Heart right ventricle (tissue), 16 donors: Measurements from ENCODE around the gene CRHBP. TPM values are rescaled to one million over a fixed set of nuclear protein-coding genes. Genes with fewer than 3 reads are reported as not detected.

Source experiments
- ATAC-seq, 8 donors: fragments of 200-7000 bp; cut with Tn5 transposase; one replicate each; pipeline ENCODE4 v1.9.1; 2020; ENCODE audit warnings: mild to moderate bottlenecking in 8 of 8, moderate library complexity in 8 of 8, moderate number of reproducible peaks in 1 of 8
- DNase-seq, 2 donors: peaks; one replicate each; pipeline ENCODE4 v3.0.0-alpha.2; 2020
- H3K27ac ChIP-seq, 10 donors: fragments of 200-600 bp; sonication (generic) in 2 of 10; one replicate each; pipeline versions ENCODE4 v1.5.0 to v1.8.0; 2020 to 2022; ENCODE audit warnings: mild to moderate bottlenecking in 3 of 10
- H3K27me3 ChIP-seq, 7 donors: fragments of 200-600 bp; one replicate each; pipeline ENCODE4 v1.8.0; 2021 to 2022; ENCODE audit warnings: mild to moderate bottlenecking in 2 of 7
- H3K36me3 ChIP-seq, 9 donors: fragments of 200-600 bp; sonication (generic) in 1 of 9; one replicate each; pipeline versions ENCODE4 v1.5.0 to v1.8.0; 2020 to 2022; ENCODE audit warnings: mild to moderate bottlenecking in 2 of 9
- H3K4me1 ChIP-seq, 9 donors: fragments of 200-600 bp; sonication (generic) in 1 of 9; one replicate each; pipeline versions ENCODE4 v1.5.0 to v1.8.0; 2020 to 2022; ENCODE audit warnings: mild to moderate bottlenecking in 4 of 9
- H3K4me3 ChIP-seq, 10 donors: fragments of 200-600 bp; sonication (generic) in 2 of 10; one replicate each; pipeline versions ENCODE4 v1.5.0 to v1.8.0; 2020 to 2022; ENCODE audit warnings: mild to moderate bottlenecking in 7 of 10, moderate library complexity in 2 of 10
- H3K9me3 ChIP-seq, 11 donors: fragments of 200-600 bp in 10 of 11; sonication (generic) in 2 of 11; one replicate each; pipeline versions ENCODE4 v1.5.0 to v1.8.0; 2013 to 2022; ENCODE audit warnings: mild to moderate bottlenecking in 2 of 11, control low read depth in 1 of 11, moderate library complexity in 1 of 11
- WGBS, 2 donors: extraction: QIAGEN DNeasy Blood & Tissue Kit; methylation state at CpG; one replicate each; pipeline ENCODE4 v1.1.7; 2013; ENCODE audit warnings: inconsistent platforms in 1 of 2; 5-methylcytosine and 5-hydroxymethylcytosine counted together
- intact Hi-C, 10 donors: fragments of 100-400 bp; cut with DNase I; formaldehyde crosslinking; loops; one replicate each; pipeline versions ENCODE4 v1.11.1 to v1.14.2; 2022
- polyA plus RNA-seq, 2 donors: library from polyadenylated mRNA; stranded (reverse); fragments of 200-250 nt; gene quantifications; one replicate each; pipeline ENCODE4 v1.2.3, GENCODE V29; 2013
- total RNA-seq, 10 donors: library from RNA; stranded (reverse); fragmentation: NEBNext Ultra II Directional in 3 of 10; extraction: Animal tissue kit (Norgen Biotek cat#: 25700) in 3 of 10; gene quantifications; one replicate each; pipeline versions ENCODE4 v1.2.1 to v1.2.4, GENCODE V29; 2021 to 2023
- TF ChIP-seq, protein P1 (sequence below), 9 donors: fragments of 200-600 bp; sonication (generic) in 2 of 9; IDR thresholded peaks; one replicate each; pipeline versions ENCODE4 v1.5.0 to v1.8.0; 2021 to 2022; ENCODE audit warnings: antibody characterized with exemption in 9 of 9, mild to moderate bottlenecking in 5 of 9, moderate library complexity in 1 of 9
- donor health status: Arrhythmogenic right ventricular cardiomyopathy.
- donor health status: ischemic (EF 13 %, LVEDD 7.1; RV severe dilation, severe dysfunction).
- donor health status: healthy with polysubstance abuse.
- donor health status: DM: no; HTN: yes; CAD: no.
- donor health status: DM: no; HTN: no; CAD: no.
- donor health status: ischemic (EF 25% LVEDD 6.9; RV normal size, moderate dysfunction).
- donor health status: ischemic (EF 25% LVEDD 5.7; RV mildly dilated, moderate dysfunction).
- donor health status: healthy.
- donor health status: DM: yes; HTN: yes; CAD: no.
- donor health status: Ischemic cardiomyopathy.
- donor health status: ischemic (EF 35%, LVEDD 5.7; RV mildly dilated, moderate dysfunction).
- donor health status: nonischemic (EF 11% LVEDD 7.7; RV severe dilation, severe dysfunction).
- donor health status: DM: yes; HTN: yes; CAD: no.
- donor health status: PGD.
- donor health status: ischemic (EF 29% LVEDD 5.4; RV normal size, mild dysfunction).
- donor health status: nonischemic (EF 23%, LVEDD 6.1; RV moderate dilation, normal function).

The CRHBP gene
- total and polyA plus RNA-seq, 12 donors, result 0.38 to 4.9 (median 1.9) TPM; not detected in 1

DNA sequence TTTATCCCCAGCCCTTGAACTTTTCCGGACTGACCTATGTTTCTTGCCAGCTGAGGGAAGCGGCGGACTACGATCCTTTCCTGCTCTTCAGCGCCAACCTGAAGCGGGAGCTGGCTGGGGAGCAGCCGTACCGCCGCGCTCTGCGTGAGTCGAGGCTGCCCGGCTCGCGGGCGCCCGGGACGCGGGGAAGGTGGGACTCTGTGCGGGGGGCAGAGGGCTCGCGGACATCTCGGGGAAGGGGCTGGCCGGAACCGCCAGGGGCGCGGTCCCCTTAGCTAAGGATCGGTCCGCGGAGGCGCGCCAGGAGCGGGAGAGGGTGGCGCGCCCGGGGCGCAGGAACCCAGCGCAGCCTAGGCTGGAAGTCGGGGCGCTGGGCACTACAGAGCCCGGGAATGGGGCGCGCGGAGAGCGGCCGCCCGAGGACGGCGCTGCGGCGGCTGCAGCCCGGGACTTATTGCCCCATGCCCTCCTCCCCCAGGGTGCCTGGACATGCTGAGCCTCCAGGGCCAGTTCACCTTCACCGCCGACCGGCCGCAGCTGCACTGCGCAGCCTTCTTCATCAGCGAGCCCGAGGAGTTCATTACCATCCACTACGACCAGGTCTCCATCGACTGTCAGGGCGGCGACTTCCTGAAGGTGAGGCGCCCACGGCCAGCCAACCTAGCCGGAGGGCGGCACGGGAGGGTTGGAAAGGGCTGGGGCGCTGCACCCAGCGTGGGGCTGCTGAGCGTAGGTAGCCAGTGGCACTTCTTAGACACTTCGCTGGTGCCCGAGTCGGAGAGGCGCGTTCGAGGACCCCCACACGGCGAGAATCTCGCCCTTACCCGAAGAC lies 922 bp downstream of the CRHBP start:
- peaks cover 0 to 30% (median 15%) of the 10 kb centered on the region in 9 donors for H3K4me1 ChIP-seq
- DNase-seq (peak in 1 of 2 donors; percentile 12), ATAC-seq (peak; percentile 46 to 78 (median 49))
- TF ChIP-seq, protein P1, sequence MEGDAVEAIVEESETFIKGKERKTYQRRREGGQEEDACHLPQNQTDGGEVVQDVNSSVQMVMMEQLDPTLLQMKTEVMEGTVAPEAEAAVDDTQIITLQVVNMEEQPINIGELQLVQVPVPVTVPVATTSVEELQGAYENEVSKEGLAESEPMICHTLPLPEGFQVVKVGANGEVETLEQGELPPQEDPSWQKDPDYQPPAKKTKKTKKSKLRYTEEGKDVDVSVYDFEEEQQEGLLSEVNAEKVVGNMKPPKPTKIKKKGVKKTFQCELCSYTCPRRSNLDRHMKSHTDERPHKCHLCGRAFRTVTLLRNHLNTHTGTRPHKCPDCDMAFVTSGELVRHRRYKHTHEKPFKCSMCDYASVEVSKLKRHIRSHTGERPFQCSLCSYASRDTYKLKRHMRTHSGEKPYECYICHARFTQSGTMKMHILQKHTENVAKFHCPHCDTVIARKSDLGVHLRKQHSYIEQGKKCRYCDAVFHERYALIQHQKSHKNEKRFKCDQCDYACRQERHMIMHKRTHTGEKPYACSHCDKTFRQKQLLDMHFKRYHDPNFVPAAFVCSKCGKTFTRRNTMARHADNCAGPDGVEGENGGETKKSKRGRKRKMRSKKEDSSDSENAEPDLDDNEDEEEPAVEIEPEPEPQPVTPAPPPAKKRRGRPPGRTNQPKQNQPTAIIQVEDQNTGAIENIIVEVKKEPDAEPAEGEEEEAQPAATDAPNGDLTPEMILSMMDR (IDR thresholded peaks at IDR 0.05), result no peak
- no peaks in the 10 kb centered on the region for H3K9me3 ChIP-seq
- peak overlapping the region in 4 of 10 donors; percentile 14 to 73 (median 64) for H3K27ac ChIP-seq
- H3K4me3 ChIP-seq, result peak overlapping the region; percentile 44 to 69 (median 57)
- 1 to 2% methylated on average over 64 to 81 of the region's 81 CpGs for WGBS, 2 donors
- intact Hi-C loops, result loop anchor here in 1 of 10 donors (5.0 kb wide), 1 partner anchor 86 kb away; no protein-coding TSS in a partner anchor
- H3K36me3 ChIP-seq, result no peaks in the 10 kb centered on the region
- peaks cover 0 to 48% (median 30%) of the 10 kb centered on the region in 7 donors for H3K27me3 ChIP-seq

DNA sequence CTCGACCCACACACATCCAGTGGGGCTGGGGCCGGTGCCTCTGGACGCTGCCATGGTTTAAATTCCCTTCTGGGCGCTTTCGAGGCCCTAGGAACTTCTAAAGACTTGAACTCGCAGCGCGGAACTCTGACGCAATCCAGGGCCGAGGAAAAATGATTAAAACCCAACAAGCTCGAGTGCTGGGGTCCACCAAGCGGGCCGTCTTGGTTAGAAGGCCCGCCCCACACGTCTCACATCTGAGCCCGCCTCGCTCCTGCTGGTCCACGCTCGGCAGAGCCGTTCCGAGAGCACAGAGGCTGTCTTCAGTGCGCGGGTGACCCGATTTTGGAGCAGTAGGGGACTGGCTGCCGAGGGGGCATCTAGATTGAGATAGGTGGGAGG lies 1.5 kb downstream of the CRHBP start:
- DNase-seq (peak in 1 of 2 donors; percentile 7), ATAC-seq (peak in 6 of 8 donors; percentile 16 to 47 (median 30))
- H3K36me3 ChIP-seq, result no peaks in the 10 kb centered on the region
- intact Hi-C loops, result loop anchor here in 1 of 10 donors (5.0 kb wide), 1 partner anchor 87 kb away; no protein-coding TSS in a partner anchor
- peak overlapping the region in 3 of 10 donors; percentile 62 to 73 (median 65) for H3K27ac ChIP-seq
- peaks cover 0 to 48% (median 30%) of the 10 kb centered on the region in 7 donors for H3K27me3 ChIP-seq
- H3K4me3 ChIP-seq, result peak overlapping the region; percentile 44 to 69 (median 57)
- no peaks in the 10 kb centered on the region for H3K9me3 ChIP-seq
- TF ChIP-seq, protein P1 (IDR thresholded peaks at IDR 0.05), result no peak
- H3K4me1 ChIP-seq, result peaks cover 0 to 36% (median 17%) of the 10 kb centered on the region in 9 donors
- 6 to 10% methylated on average over 25 of the region's 25 CpGs for WGBS, 2 donors

DNA sequence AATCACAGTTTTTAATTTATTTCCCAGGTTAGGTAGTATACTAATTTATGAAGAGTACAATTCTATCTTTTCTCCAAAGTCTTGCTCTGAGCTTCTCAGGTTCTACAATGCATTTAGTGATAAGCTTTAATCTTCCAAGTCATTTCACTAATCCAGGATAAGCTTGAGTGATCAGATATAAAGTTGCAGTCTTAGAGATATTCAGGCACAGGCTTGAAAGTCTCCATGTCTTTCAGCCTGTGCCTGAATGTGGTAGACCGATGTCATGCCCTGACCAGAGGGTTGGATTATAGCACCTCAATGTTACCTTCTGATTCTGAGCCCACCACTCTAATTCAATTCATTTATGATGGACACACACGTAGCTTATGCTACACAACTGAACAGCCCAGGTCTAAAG lies 3.2 kb downstream of the CRHBP start:
- WGBS, 2 donors, result 91% methylated on average over 2 of the region's 2 CpGs
- intact Hi-C loops, result no loop called here
- ATAC-seq, result no peak

More for the DNA sequence above, 3.2 kb downstream of the CRHBP start:
- Histone ChIP-seq H3K36me3 (no peaks in the 10 kb centered on the region), H3K4me3 (no peak overlapping the region), H3K27ac (no peak overlapping the region), H3K27me3 (peaks cover 0 to 48% (median 30%) of the 10 kb centered on the region in 7 donors), H3K9me3 (no peaks in the 10 kb centered on the region), H3K4me1 (peaks cover 0 to 43% (median 17%) of the 10 kb centered on the region in 9 donors)
- no peak for DNase-seq
- TF ChIP-seq, protein P1 (IDR thresholded peaks at IDR 0.05), result no peak
